SK-N-SH treated with all-trans-retinoic acid at 6 μM for 48 hours (cell line): ENCODE data around the gene PAK2.

ENCODE experiments used
- ATAC-seq: fragments of 200-7000 bp; cut with Tn5 transposase; 3 replicates; pipeline ENCODE4 v1.9.1; 2020; ENCODE audit warnings: mild to moderate bottlenecking, moderate library complexity
- ARNTL ChIP-seq: fragments of 450-650 bp; formaldehyde crosslinking; IDR thresholded peaks from 2 replicates; pipeline ENCODE4 v1.5.0; 2020; ENCODE audit warnings: low read depth, mild to moderate bottlenecking, moderate library complexity, borderline replicate concordance
- BACH2 ChIP-seq: fragments of 250-450 bp; sonication (Bioruptor Pico); IDR thresholded peaks from 2 replicates; pipeline ENCODE4 v1.9.0; 2021; ENCODE audit warnings: mild to moderate bottlenecking, borderline replicate concordance
- CREB5 ChIP-seq: fragments of 250-450 bp; sonication (Bioruptor Pico); IDR thresholded peaks from 2 replicates; pipeline ENCODE4 v1.5.1; 2020; ENCODE audit warnings: low read depth, mild to moderate bottlenecking, moderate library complexity
- CSDC2 ChIP-seq: fragments of 250-450 bp; sonication (Bioruptor Pico); IDR thresholded peaks from 2 replicates; pipeline ENCODE4 v1.5.0; 2020; ENCODE audit warnings: mild to moderate bottlenecking, moderate library complexity
- CSRNP3 ChIP-seq: fragments of 250-450 bp; sonication (Bioruptor Pico); IDR thresholded peaks from 2 replicates; pipeline ENCODE4 v1.5.1; 2021; ENCODE audit warnings: mild to moderate bottlenecking, moderate library complexity
- ESRRG ChIP-seq: fragments of 250-450 bp; sonication (Bioruptor Pico); IDR thresholded peaks from 2 replicates; pipeline ENCODE4 v1.6.1; 2021; ENCODE audit warnings: mild to moderate bottlenecking
- GLIS3 ChIP-seq: fragments of 250-450 bp; sonication (Bioruptor Pico); IDR thresholded peaks from 2 replicates; pipeline ENCODE4 v1.5.0; 2020; ENCODE audit warnings: mild to moderate bottlenecking, moderate library complexity
- ISL1 ChIP-seq: fragments of 250-450 bp; sonication (Bioruptor Pico); IDR thresholded peaks from 2 replicates; pipeline ENCODE4 v2.1.2; 2022; ENCODE audit warnings: mild to moderate bottlenecking, moderate library complexity
- OSR1 ChIP-seq: fragments of 250-450 bp; sonication (Bioruptor Pico); IDR thresholded peaks from 2 replicates; pipeline ENCODE4 v1.8.0; 2022; ENCODE audit warnings: moderate library complexity, mild to moderate bottlenecking, inconsistent platforms
- PATZ1 ChIP-seq: fragments of 250-450 bp; sonication (Bioruptor Pico); IDR thresholded peaks from 2 replicates; pipeline ENCODE4 v1.8.0; 2020; ENCODE audit warnings: mild to moderate bottlenecking, moderate library complexity, borderline replicate concordance
- POU6F1 ChIP-seq: fragments of 250-450 bp; sonication (Bioruptor Pico); IDR thresholded peaks from 2 replicates; pipeline ENCODE4 v1.8.0; 2021; ENCODE audit warnings: low read depth, mild to moderate bottlenecking, moderate library complexity, borderline replicate concordance
- PPARA ChIP-seq: fragments of 250-450 bp; sonication (Bioruptor Pico); IDR thresholded peaks from 2 replicates; pipeline ENCODE4 v1.5.0; 2020; ENCODE audit warnings: mild to moderate bottlenecking, borderline replicate concordance
- RARB ChIP-seq: fragments of 250-450 bp; sonication (Bioruptor Pico); IDR thresholded peaks from 2 replicates; pipeline ENCODE4 v1.8.0; 2021; ENCODE audit warnings: mild to moderate bottlenecking, moderate library complexity
- SNAI2 ChIP-seq: fragments of 250-450 bp; sonication (Bioruptor Pico); IDR thresholded peaks from 2 replicates; pipeline ENCODE4 v1.5.0; 2020; ENCODE audit warnings: mild to moderate bottlenecking, moderate library complexity
- TCF4 ChIP-seq: fragments of 250-450 bp; sonication (Bioruptor Pico); IDR thresholded peaks from 2 replicates; pipeline ENCODE4 v1.8.0; 2021; ENCODE audit warnings: mild to moderate bottlenecking, moderate library complexity, borderline replicate concordance
- TOX ChIP-seq: fragments of 250-450 bp; sonication (Bioruptor Pico); IDR thresholded peaks from 2 replicates; pipeline ENCODE4 v1.8.0; 2021; ENCODE audit warnings: mild to moderate bottlenecking, moderate library complexity, borderline replicate concordance
- ZC3H10 ChIP-seq: fragments of 250-450 bp; sonication (Bioruptor Pico); IDR thresholded peaks from 2 replicates; pipeline ENCODE4 v1.5.1; 2021; ENCODE audit warnings: mild to moderate bottlenecking, moderate library complexity
- ZFP30 ChIP-seq: fragments of 450-650 bp; formaldehyde crosslinking; IDR thresholded peaks from 2 replicates; pipeline ENCODE4 v1.5.0; 2022; ENCODE audit warnings: mild to moderate bottlenecking, moderate library complexity
- ZNF565 ChIP-seq: fragments of 450-650 bp; formaldehyde crosslinking; conservative IDR thresholded peaks from 2 replicates; pipeline ENCODE4 v1.5.0; 2020; ENCODE audit warnings: low read depth, mild to moderate bottlenecking, moderate library complexity
- ZNF70 ChIP-seq: fragments of 450-650 bp; formaldehyde crosslinking; IDR thresholded peaks from 2 replicates; pipeline ENCODE4 v1.5.0; 2020; ENCODE audit warnings: mild to moderate bottlenecking, moderate library complexity
- ZNF8 ChIP-seq: fragments of 450-650 bp; formaldehyde crosslinking; IDR thresholded peaks from 2 replicates; pipeline ENCODE4 v1.5.0; 2020; ENCODE audit warnings: mild to moderate bottlenecking, moderate library complexity

The PAK2 gene

GRCh38 chr3:196804773-196805172 is 65.1 kb downstream of the PAK2 start:
- ATAC-seq: no peak
- TF ChIP-seq CSDC2 (CRISPR knock-in tag) (no peak), SNAI2 (CRISPR knock-in tag) (no peak), POU6F1 (no peak), TOX (CRISPR knock-in tag) (no peak), GLIS3 (no peak), PATZ1 (CRISPR knock-in tag) (no peak)

- TF ChIP-seq CREB5 (no peak), PPARA (CRISPR knock-in tag) (no peak), CSRNP3 (CRISPR knock-in tag) (no peak), OSR1 (CRISPR knock-in tag) (no peak), PATZ1 (CRISPR knock-in tag) (no peak)
- no peak for ATAC-seq
Observed at GRCh38 chr3:196810963-196811581, 71.4 kb downstream of the PAK2 start.

- ATAC-seq: no peak
- TF ChIP-seq TCF4 (CRISPR knock-in tag) (no peak), ZNF8 (CRISPR knock-in tag) (no peak), ZFP30 (CRISPR knock-in tag) (no peak), CSRNP3 (CRISPR knock-in tag) (no peak), PATZ1 (CRISPR knock-in tag) (no peak), OSR1 (CRISPR knock-in tag) (no peak), BACH2 (no peak), ARNTL (CRISPR knock-in tag) (no peak), RARB (CRISPR knock-in tag) (no peak), TOX (CRISPR knock-in tag) (no peak), ISL1 (CRISPR knock-in tag) (no peak), ZC3H10 (CRISPR knock-in tag) (no peak), ZNF70 (no peak), ESRRG (CRISPR knock-in tag) (no peak), PPARA (CRISPR knock-in tag) (no peak), ZNF565 (CRISPR knock-in tag) (no peak), POU6F1 (no peak), CSDC2 (CRISPR knock-in tag) (no peak), GLIS3 (no peak)
Observed at GRCh38 chr3:196812853-196813252, 73.2 kb downstream of the PAK2 start.
